DLD1 (cell line): ENCODE results near the gene ENTPD2.

ENCODE experiments used
- in situ Hi-C: cut with HindIII; loops from 2 replicates; pipeline ENCODE4 v1.10.0; 2017; ENCODE audit warnings: low sequenced_read_pairs

Gene ENTPD2

GRCh38 chr9:137080260-137081122 lies 26.6 kb upstream of the ENTPD2 start:
- in situ Hi-C loops, result no loop called here

- in situ Hi-C loops, result no loop called here
Measured at GRCh38 chr9:137079401-137079787, 25.5 kb upstream of the ENTPD2 start.

GRCh38 chr9:137078701-137079400 lies 25.0 kb upstream of the ENTPD2 start:
- in situ Hi-C loops, result no loop called here

- in situ Hi-C loops, result no loop called here
Measured at GRCh38 chr9:137077758-137078693, 24.2 kb upstream of the ENTPD2 start.

GRCh38 chr9:137077010-137077747 lies 23.3 kb upstream of the ENTPD2 start, which contains the start of gene UAP1L1:
Gene UAP1L1, plus strand, starts transcription at chr9:137077517. Its CDS starts 16 bp downstream, at chr9:137077533.
- in situ Hi-C loops, result no loop called here

- in situ Hi-C loops, result no loop called here
Measured at GRCh38 chr9:137076636-137077009, 22.8 kb upstream of the ENTPD2 start.

GRCh38 chr9:137075275-137075775 lies 21.5 kb upstream of the ENTPD2 start:
- in situ Hi-C loops, result no loop called here

- in situ Hi-C loops, result no loop called here
Measured at GRCh38 chr9:137074657-137075274, 20.9 kb upstream of the ENTPD2 start.

- in situ Hi-C loops, result no loop called here
Measured at GRCh38 chr9:137073992-137074399, 20.1 kb upstream of the ENTPD2 start.

- in situ Hi-C loops, result no loop called here
Measured at GRCh38 chr9:137071282-137071681, 17.4 kb upstream of the ENTPD2 start.

- in situ Hi-C loops, result no loop called here
Measured at GRCh38 chr9:137070906-137071275, 17.0 kb upstream of the ENTPD2 start.

- in situ Hi-C loops, result no loop called here
Measured at GRCh38 chr9:137070201-137070905, 16.5 kb upstream of the ENTPD2 start, which contains the start of gene SAPCD2. Gene SAPCD2, minus strand, starts transcription at chr9:137070557. Its CDS starts 97 bp downstream, at chr9:137070460.

- in situ Hi-C loops, result no loop called here
Measured at GRCh38 chr9:137069508-137070091, 15.7 kb upstream of the ENTPD2 start.

GRCh38 chr9:137068539-137069507 lies 15.0 kb upstream of the ENTPD2 start:
- in situ Hi-C loops, result no loop called here

- in situ Hi-C loops, result no loop called here
Measured at GRCh38 chr9:137067860-137068538, 14.1 kb upstream of the ENTPD2 start.

GRCh38 chr9:137066096-137066861 lies 12.4 kb upstream of the ENTPD2 start:
- in situ Hi-C loops, result no loop called here
